Retinal pigment epithelial cell (primary cell): ENCODE data around the gene YTHDC2.

Experiments
- DNase-seq: peaks from one replicate; pipeline ENCODE4 v3.0.0-alpha.2; 2010; ENCODE audit warnings: low read depth
- H3K4me3 ChIP-seq: 2 replicates; pipeline ENCODE4 v1.5.1; 2011; ENCODE audit warnings: mild to moderate bottlenecking, low read length, control low read depth, moderate library complexity
- CTCF ChIP-seq: conservative IDR thresholded peaks from 2 replicates; pipeline ENCODE4 v1.5.1; 2011; ENCODE audit warnings: low read depth, low read length, control low read depth, inconsistent platforms

YTHDC2 gene

GRCh38 chr5:113488645-113489184 lies 24.8 kb upstream of the YTHDC2 start:
- TF ChIP-seq CTCF: no peak
- peak overlapping the region; percentile 63 for H3K4me3 ChIP-seq
- DNase-seq: no peak

- TF ChIP-seq CTCF: no peak
- DNase-seq: peak; percentile 87
- H3K4me3 ChIP-seq: no peak overlapping the region
These were observed 24.2 kb upstream of the YTHDC2 start for GRCh38 chr5:113489299-113489698.

- DNase-seq: no peak
- TF ChIP-seq CTCF: no peak
- no peak overlapping the region for H3K4me3 ChIP-seq
These were observed 23.2 kb upstream of the YTHDC2 start for GRCh38 chr5:113490317-113490716.

- no peak for DNase-seq
- no peak overlapping the region for H3K4me3 ChIP-seq
- TF ChIP-seq CTCF: no peak
These were observed 22.5 kb upstream of the YTHDC2 start for GRCh38 chr5:113491022-113491421.

- TF ChIP-seq CTCF: no peak
- no peak for DNase-seq
- no peak overlapping the region for H3K4me3 ChIP-seq
These were observed 20.0 kb upstream of the YTHDC2 start for GRCh38 chr5:113493446-113493845.

GRCh38 chr5:113495422-113495841 lies 18.1 kb upstream of the YTHDC2 start:
- TF ChIP-seq CTCF: no peak
- no peak for DNase-seq
- H3K4me3 ChIP-seq: no peak overlapping the region

- H3K4me3 ChIP-seq: no peak overlapping the region
- TF ChIP-seq CTCF: no peak
- DNase-seq: no peak
These were observed 11.4 kb upstream of the YTHDC2 start for GRCh38 chr5:113502073-113502472.
